ENCODE data around the gene TSPAN18. TPM values are rescaled to one million over a fixed set of nuclear protein-coding genes. Genes with fewer than 3 reads are reported as not detected.

Gene TSPAN18
- polyA plus RNA-seq, 12 donors = 37.3 to 67.7 (median 41.7) TPM; not detected in 1

- DNase-seq = no peak
These were observed 49.3 kb downstream of the TSPAN18 start for GRCh38 chr11:44775985-44776446.

DNA sequence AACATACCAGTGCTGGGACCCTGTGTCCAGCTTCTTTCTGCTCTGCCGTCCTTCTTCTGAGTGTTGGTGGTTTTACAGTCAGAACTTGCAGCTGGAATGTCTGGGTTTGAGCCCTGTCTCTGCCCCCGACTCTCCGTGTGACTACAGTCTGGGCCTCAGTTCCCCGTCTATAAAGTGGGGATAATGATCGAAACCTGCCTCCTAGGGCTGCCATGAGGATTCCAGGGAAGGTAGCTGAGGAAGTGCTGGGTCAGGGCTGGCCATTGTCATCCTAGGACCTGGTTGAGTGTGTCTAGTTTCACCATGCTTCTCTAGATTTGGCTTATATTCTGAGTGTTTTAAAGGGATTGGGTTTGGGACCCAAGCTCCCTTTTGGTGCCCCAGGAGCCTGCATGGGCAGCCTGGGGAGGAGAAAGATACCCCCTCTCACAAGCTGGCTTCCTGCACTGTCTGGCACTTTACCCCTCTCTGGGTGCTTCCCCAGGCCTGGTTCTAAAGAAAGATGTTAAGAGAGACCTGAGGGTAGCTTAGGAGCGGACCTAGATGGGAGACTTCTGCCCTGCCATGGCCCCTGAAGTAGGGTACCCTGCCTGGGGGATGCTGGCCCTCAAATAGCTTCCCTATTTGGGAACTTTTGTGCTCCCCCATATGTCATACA is 49.9 kb downstream of the TSPAN18 start:
- DNase-seq = no peak

DNA sequence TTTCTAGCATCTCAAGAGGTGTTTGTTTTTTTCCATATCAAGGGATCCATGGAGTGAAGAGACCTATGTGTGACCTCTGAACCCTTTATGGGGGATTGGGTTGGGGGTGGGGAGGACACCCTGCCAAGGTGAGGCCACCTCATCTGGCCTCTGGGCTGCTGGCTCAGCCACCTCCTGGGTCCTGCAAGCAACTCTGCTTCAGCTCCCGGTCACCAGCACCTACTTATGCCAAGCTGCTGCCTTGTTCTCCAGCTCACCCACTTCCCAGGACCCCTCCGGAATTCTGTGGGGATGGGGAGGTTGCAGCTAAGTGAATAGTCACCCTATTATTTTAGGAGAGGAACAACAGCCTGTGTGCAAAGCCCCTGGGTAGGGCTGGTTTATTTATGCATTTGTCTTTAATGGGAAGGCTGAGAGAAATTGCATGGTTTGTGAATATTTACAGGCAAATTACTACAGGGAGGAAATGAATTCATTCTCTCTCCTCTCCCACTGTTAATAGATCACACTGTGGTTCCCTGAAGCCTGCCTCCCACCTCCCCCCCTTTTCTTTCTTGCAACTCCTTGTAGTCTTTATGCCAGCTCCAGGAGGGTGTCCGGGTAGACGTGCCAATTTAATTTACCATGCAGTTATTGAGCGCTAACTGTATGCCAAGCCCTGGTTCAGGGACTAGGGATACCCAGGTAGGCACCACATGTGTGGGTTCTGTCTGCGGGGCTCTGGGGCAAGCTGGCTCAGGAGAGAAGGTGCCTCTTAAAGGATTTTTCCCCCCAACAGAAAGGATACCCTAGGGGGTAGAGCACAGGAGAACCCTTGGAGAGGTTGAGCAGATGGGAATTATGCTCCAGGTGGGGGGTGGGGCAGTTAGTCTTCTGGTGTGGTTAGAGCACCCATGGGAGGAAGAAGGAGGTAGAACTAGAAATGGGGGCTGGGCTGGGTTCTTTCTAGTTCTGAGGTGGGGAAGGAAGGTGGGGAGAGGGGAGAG is 50.7 kb downstream of the TSPAN18 start:
- no peak for DNase-seq

DNA sequence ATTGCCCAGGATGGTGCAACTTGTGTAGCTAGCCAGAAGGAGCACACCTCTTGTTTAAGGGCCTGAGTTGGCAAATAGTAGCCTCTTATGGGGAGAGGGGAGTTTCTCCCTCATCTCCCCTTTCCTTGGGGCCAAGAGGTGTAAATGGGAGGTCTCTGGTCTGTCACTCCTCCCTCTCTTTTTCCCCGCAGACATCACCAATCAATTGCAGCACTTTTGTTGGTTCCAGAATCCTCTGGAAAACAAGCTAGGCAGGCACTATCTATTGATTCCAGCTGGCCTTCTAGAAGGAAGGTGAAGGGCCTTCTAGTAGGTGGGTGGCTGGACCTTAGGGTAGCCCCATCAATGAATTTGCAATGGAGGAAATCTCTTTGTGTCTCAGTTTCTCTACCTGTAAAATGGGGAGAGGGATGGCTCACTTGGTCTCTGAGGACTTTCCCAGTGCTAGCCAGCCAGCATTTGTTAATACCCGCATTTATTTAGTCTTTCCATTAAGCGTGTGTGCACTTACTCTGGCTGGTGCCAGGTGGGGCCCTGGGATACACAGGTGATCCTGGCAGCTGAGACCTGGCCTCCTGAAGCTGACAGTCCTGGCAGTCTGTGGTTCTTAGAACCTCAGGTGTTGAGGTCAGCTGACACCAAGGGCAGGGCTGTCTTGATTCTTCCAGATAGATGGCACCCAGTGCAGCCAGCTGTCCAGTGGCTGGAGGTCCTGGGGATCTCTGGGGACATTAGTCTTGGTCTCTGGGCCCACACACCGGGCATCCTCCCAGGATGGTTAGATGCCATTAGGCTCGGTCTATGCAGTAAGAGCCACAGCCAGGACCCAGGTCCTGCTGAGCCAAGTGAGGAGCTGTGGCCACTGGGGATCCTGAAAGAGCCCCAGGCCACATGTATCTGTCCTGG is 51.7 kb downstream of the TSPAN18 start:
- no peak for DNase-seq

GRCh38 chr11:44779736-44780520 is 53.2 kb downstream of the TSPAN18 start:
- DNase-seq = no peak

- DNase-seq = no peak
These were observed 54.3 kb downstream of the TSPAN18 start for GRCh38 chr11:44780940-44781631.

- no peak for DNase-seq
These were observed 54.9 kb downstream of the TSPAN18 start for GRCh38 chr11:44781655-44782054.

DNA sequence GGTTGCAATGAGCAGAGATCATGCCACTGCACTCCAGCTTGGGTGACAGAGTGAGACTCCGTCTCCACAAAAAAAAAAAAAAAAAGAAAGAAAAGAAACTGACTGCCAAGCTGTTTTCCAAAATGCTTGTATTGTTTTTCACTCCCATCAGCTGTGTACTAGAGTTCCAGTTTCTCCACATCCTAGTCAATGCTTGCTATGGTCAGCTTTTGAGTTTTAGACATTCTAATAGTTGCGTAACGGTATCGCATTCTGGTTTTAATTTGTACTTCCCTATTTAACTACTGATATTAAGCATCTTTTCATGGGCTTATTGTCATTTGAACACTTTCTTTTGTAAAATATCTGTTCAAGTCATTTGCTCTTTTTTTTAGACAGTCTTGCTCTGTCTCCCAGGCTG is 55.7 kb downstream of the TSPAN18 start:
- DNase-seq = no peak

DNA sequence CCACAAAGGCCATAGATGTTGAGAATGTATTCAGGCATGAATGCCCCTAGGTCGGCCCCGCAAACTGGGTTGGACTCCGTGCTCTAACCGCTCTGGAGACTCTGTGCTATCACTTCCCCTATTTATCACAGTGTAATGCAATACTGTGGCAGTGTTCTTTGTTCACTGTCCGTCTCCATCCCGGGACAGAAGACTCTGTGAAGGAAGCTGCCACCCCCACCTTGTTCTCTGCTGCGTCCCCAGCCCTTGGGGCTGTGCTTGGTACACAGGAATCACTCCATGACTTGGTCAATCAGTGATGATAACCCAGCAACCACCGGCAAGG is 57.6 kb downstream of the TSPAN18 start:
- no peak for DNase-seq

DNA sequence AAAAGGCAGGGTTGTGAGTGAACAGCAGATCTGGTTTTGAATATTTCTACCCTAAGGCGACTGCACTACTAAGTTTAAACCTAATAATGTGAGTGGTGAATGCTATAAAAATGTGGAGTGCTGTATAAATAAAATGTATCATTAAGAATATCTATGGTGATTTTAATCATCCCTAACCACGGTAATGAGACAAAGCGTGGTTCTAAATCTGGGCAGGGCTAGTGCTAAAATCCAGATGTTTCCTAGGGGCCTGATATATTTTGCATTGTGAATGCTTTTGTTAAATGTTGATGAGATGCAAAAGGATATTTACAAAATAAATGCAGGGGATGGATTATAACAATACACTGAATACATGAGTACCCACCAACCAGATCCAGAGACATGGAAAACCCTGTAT is 58.1 kb downstream of the TSPAN18 start:
- DNase-seq = no peak

DNA sequence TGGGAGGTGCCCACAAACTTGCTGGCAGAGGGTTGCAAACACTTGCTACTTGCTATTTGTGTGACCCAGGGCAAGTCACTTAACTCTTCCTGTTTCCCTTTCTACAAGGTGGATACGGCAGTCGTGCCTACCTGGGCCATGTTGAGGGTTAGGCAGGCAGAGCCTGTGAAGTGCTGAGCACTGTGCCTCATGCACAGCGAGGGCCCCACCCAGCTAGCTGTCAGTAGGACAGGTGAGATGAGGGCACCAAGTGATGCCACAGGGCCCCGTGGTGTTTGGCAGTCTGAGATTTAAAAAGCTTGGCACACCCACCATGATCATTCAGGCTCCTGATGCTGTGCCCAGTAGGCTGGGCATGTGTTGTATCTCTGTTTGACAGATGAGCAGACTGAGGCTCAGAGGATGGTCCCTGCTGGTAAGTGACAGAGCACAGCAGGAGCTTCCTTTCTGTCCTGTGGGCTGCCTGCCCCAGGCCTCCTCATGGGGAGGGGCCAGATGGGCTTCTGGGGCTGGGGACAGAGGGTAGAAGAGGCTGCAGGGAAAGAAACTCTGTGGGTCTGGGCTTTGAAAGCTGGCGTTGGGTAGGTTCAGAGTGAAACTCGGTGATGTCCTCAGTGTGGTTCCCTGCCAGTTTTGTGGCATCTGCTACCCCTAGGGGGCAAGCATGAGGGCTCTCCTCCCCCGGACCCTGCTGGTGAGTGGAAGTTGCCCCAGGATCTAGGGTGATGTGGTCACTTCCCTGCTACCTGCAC is 59.3 kb downstream of the TSPAN18 start:
- no peak for DNase-seq

GRCh38 chr11:44787070-44787469 is 60.3 kb downstream of the TSPAN18 start:
- DNase-seq = no peak

GRCh38 chr11:44787981-44788380 is 61.2 kb downstream of the TSPAN18 start:
- no peak for DNase-seq

DNA sequence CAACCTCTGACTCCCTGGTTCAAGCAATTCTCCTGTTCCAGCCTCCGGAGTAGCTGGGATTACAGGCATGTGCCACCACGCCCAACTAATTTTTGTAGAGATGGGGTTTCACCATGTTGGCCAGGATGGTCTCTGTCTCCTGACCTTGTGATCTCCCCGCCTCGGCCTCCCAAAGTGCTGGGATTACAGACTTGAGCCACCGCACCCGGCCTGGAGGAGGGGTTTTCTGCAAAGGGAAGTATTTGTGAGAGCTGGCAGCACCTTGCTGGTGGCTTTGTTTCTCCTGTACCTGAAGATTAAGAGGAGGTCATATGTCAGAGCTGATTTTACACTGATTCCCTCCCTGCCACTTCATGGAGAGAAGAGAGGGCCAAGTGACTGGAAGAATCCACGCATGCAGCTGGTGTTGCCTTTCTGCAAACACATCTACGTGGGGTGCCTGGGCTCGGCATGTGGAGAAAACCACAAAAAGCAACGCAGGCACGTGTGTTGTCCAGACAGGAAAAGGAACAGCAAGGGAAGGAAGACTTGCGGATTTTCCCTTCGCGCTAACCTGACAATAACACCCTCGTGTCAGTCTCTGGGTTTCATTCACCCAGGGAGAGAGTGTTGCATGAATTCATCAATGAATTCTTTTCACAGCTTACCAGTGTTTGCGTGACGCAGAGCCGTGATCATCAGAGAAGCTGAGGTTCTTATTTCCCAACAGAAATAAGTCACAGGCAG is 61.9 kb downstream of the TSPAN18 start:
- DNase-seq = no peak

- no peak for DNase-seq
These were observed 62.7 kb downstream of the TSPAN18 start for GRCh38 chr11:44789496-44789895.

- no peak for DNase-seq
These were observed 63.4 kb downstream of the TSPAN18 start for GRCh38 chr11:44790211-44790610.

- DNase-seq = no peak
These were observed 64.7 kb downstream of the TSPAN18 start for GRCh38 chr11:44791316-44791925.

DNA sequence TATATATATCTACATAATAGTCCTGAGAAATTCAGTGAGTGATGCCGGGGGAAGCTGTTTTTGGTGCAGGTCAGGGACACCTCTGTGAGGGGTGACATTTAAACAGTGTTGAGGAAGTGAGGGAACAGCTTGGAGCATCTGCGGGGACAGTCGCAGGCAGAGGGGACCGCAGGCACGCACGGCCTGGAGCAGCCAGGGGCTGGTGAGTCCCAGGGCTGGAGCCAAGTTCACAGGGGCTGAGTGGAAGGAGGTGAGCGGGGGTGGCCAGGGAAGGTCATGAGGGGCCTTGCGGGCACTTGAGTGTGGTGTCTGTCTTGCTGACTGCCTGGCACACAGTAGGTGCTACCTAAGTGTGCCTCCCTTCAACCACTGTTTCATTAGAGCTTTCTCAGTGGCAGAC is 65.4 kb downstream of the TSPAN18 start:
- DNase-seq = no peak

Measured in muscle of arm (tissue), 12 donors.